Measurements from ENCODE around the gene DNAJB8. TPM values are rescaled to one million over a fixed set of nuclear protein-coding genes. Genes with fewer than 3 reads are reported as not detected.

The DNAJB8 gene
- total and polyA plus RNA-seq, 2 experiments from 2014 or later = not detected

GRCh38 chr3:128427872-128428822 lies 38.5 kb downstream of the DNAJB8 start:
- 88% methylated on average over 19 of the region's 19 CpGs for WGBS (ENCODE audit: low lambda C conversion rate, missing lambda C conversion rate)
- no peak for DNase-seq (ENCODE audit: low spot score)
- no peak overlapping the region for H3K27ac ChIP-seq
- H3K4me2 ChIP-seq = no peak overlapping the region
- H3K9me3 ChIP-seq (ENCODE audit: low read depth) = no peaks in the 10 kb centered on the region
- peaks cover 11% of the 10 kb centered on the region for H3K4me1 ChIP-seq (ENCODE audit: insufficient read depth)
- no peak overlapping the region for H2AFZ ChIP-seq
- H3K9me2 ChIP-seq (replicated peaks; ENCODE audit: insufficient read depth) = no peaks in the 10 kb centered on the region
- H3K36me3 ChIP-seq (replicated peaks; ENCODE audit: insufficient read depth, low read depth) = no peaks in the 10 kb centered on the region
- TF ChIP-seq EZH2phosphoT487 (IDR thresholded peaks at IDR 0.05; ENCODE audit: low read depth, severe bottlenecking, unreplicated experiment) (no peak), EZH2 (IDR thresholded peaks at IDR 0.05; ENCODE audit: borderline replicate concordance) (no peak), CTCF (IDR thresholded peaks at IDR 0.05; ENCODE audit: poor library complexity) (no peak)
- H3K27me3 ChIP-seq = peaks cover 30% of the 10 kb centered on the region
- no peaks in the 10 kb centered on the region for H3K79me2 ChIP-seq
- no peak overlapping the region for H3K4me3 ChIP-seq
- H4K20me1 ChIP-seq (ENCODE audit: insufficient read depth, poor library complexity, severe bottlenecking) = no peaks in the 10 kb centered on the region

GRCh38 chr3:128427175-128427857 lies 39.4 kb downstream of the DNAJB8 start:
- Histone ChIP-seq H3K79me2 (no peaks in the 10 kb centered on the region), H2AFZ (no peak overlapping the region), H3K36me3 (replicated peaks; ENCODE audit: insufficient read depth, low read depth) (no peaks in the 10 kb centered on the region), H3K9me3 (ENCODE audit: low read depth) (no peaks in the 10 kb centered on the region), H4K20me1 (ENCODE audit: insufficient read depth, poor library complexity, severe bottlenecking) (no peaks in the 10 kb centered on the region), H3K27ac (no peak overlapping the region), H3K9me2 (replicated peaks; ENCODE audit: insufficient read depth) (no peaks in the 10 kb centered on the region), H3K4me2 (no peak overlapping the region), H3K27me3 (peaks cover 21% of the 10 kb centered on the region), H3K4me3 (no peak overlapping the region), H3K4me1 (ENCODE audit: insufficient read depth) (peaks cover 8% of the 10 kb centered on the region)
- 86% methylated on average over 15 of the region's 15 CpGs for WGBS (ENCODE audit: low lambda C conversion rate, missing lambda C conversion rate)
- no peak for DNase-seq (ENCODE audit: low spot score)
- no peak for TF ChIP-seq CTCF (IDR thresholded peaks at IDR 0.05; ENCODE audit: poor library complexity)
- TF ChIP-seq EZH2 (IDR thresholded peaks at IDR 0.05; ENCODE audit: borderline replicate concordance) = no peak
- no peak for TF ChIP-seq EZH2phosphoT487 (IDR thresholded peaks at IDR 0.05; ENCODE audit: low read depth, severe bottlenecking, unreplicated experiment)

GRCh38 chr3:128426128-128426921 lies 40.4 kb downstream of the DNAJB8 start:
- DNase-seq (ENCODE audit: low spot score) = peak; percentile 79
- WGBS (ENCODE audit: low lambda C conversion rate, missing lambda C conversion rate) = 12% methylated on average over 41 of the region's 66 CpGs
- no peak overlapping the region for H2AFZ ChIP-seq

More at GRCh38 chr3:128426128-128426921, 40.4 kb downstream of the DNAJB8 start:
- Histone ChIP-seq H4K20me1 (ENCODE audit: insufficient read depth, poor library complexity, severe bottlenecking) (no peaks in the 10 kb centered on the region), H3K27me3 (peaks cover 12% of the 10 kb centered on the region), H3K27ac (no peak overlapping the region), H3K4me3 (no peak overlapping the region), H3K36me3 (replicated peaks; ENCODE audit: insufficient read depth, low read depth) (no peaks in the 10 kb centered on the region), H3K79me2 (no peaks in the 10 kb centered on the region), H3K4me2 (peak overlapping the region; percentile 91), H3K9me3 (ENCODE audit: low read depth) (no peaks in the 10 kb centered on the region), H3K4me1 (ENCODE audit: insufficient read depth) (peaks cover 6% of the 10 kb centered on the region), H3K9me2 (replicated peaks; ENCODE audit: insufficient read depth) (no peaks in the 10 kb centered on the region)
- TF ChIP-seq CTCF (IDR thresholded peaks at IDR 0.05; ENCODE audit: poor library complexity) (peak; percentile 71), EZH2 (IDR thresholded peaks at IDR 0.05; ENCODE audit: borderline replicate concordance) (no peak)

Data from hepatocyte (in vitro differentiated cells).